Sigmoid colon (tissue), 7 donors: ENCODE data around the gene LRRC63. TPM values are rescaled to one million over a fixed set of nuclear protein-coding genes. Genes with fewer than 3 reads are reported as not detected.

Experiments used
- DNase-seq: peaks from one replicate; pipeline ENCODE4 v3.0.0-alpha.2; 2019
- H3K27ac ChIP-seq, 4 donors: fragments of 200-600 bp; sonication (generic); one replicate each; pipeline ENCODE4 v1.5.1; 2016 to 2019; ENCODE audit warnings: mild to moderate bottlenecking in 1 of 4
- H3K27me3 ChIP-seq, 3 donors: fragments of 200-600 bp; sonication (generic); one replicate each; pipeline ENCODE4 v1.5.1; 2019; ENCODE audit warnings: mild to moderate bottlenecking in 1 of 3
- H3K36me3 ChIP-seq, 4 donors: fragments of 200-600 bp; sonication (generic); one replicate each; pipeline ENCODE4 v1.5.1; 2016 to 2019
- H3K4me1 ChIP-seq, 4 donors: fragments of 200-600 bp; sonication (generic); one replicate each; pipeline ENCODE4 v1.5.1; 2017 to 2019
- H3K4me3 ChIP-seq, 4 donors: fragments of 200-600 bp; sonication (generic); one replicate each; pipeline ENCODE4 v1.5.1; 2017 to 2019; ENCODE audit warnings: mild to moderate bottlenecking in 2 of 4, moderate library complexity in 1 of 4
- H3K9me3 ChIP-seq, 4 donors: fragments of 200-600 bp in 3 of 4; sonication (generic) in 3 of 4; one replicate each; pipeline versions ENCODE4 v1.5.1 to v1.6.1; 2013 to 2019
- CTCF ChIP-seq, 4 experiments: fragments of 450-650 bp in 3 of 4; fragments of 200-600 bp in 1 of 4; IDR thresholded peaks; one replicate each; pipeline ENCODE4 v1.5.1; 2016 to 2019; ENCODE audit warnings: antibody characterized with exemption in 4 of 4, mild to moderate bottlenecking in 3 of 4, moderate library complexity in 2 of 4
- EP300 ChIP-seq, 4 donors: sonication (generic); formaldehyde crosslinking; IDR thresholded peaks; one replicate each; pipeline ENCODE4 v1.6.1; 2017; ENCODE audit warnings: antibody characterized with exemption in 4 of 4
- POLR2A ChIP-seq, 2 donors: fragments of 450-650 bp; IDR thresholded peaks; one replicate each; pipeline ENCODE4 v1.6.1; 2016; ENCODE audit warnings: antibody characterized with exemption in 2 of 2, mild to moderate bottlenecking in 2 of 2, moderate library complexity in 2 of 2
- POLR2AphosphoS5 ChIP-seq, 4 donors: sonication (generic); formaldehyde crosslinking; IDR thresholded peaks; one replicate each; pipeline ENCODE4 v1.6.1; 2017; ENCODE audit warnings: antibody characterized with exemption in 4 of 4
- WGBS, 2 donors: extraction: QIAGEN DNeasy Blood & Tissue Kit; methylation state at CpG; one replicate each; pipeline ENCODE4 v1.1.7; 2013; 5-methylcytosine and 5-hydroxymethylcytosine counted together
- intact Hi-C: fragments of 100-400 bp; cut with DNase I; formaldehyde crosslinking; loops from one replicate; pipeline ENCODE4 v1.15.1; 2023
- polyA plus RNA-seq, 3 donors: library from polyadenylated mRNA; stranded (reverse); fragments of 200-250 nt; gene quantifications; one replicate each; pipeline ENCODE4 v1.2.3, GENCODE V29; 2013
- total RNA-seq, 4 donors: library from RNA; depleted of rRNA; stranded (reverse); fragments of >200 nt; gene quantifications; one replicate each; pipeline ENCODE4 v1.1.0, GENCODE V29; 2016
- donor health status: healthy with polysubstance abuse.
- donor health status: Bipolar disorder and iron deficiency.
- donor health status: healthy.

LRRC63 gene
- total and polyA plus RNA-seq, 7 donors = not detected

GRCh38 chr13:46313432-46314257 is 101.9 kb downstream of the LRRC63 start:
- DNase-seq = no peak
- Histone ChIP-seq H3K4me1 (no peaks in the 10 kb centered on the region), H3K27me3 (no peaks in the 10 kb centered on the region), H3K27ac (no peak overlapping the region), H3K4me3 (no peak overlapping the region), H3K36me3 (no peaks in the 10 kb centered on the region), H3K9me3 (no peaks in the 10 kb centered on the region)
- intact Hi-C loops = no loop called here
- WGBS, 2 donors = 92 to 94% methylated on average over 6 of the region's 6 CpGs
- TF ChIP-seq POLR2A (IDR thresholded peaks at IDR 0.05) (no peak), EP300 (IDR thresholded peaks at IDR 0.05) (no peak), CTCF (IDR thresholded peaks at IDR 0.05) (no peak), POLR2AphosphoS5 (IDR thresholded peaks at IDR 0.05) (no peak)

GRCh38 chr13:46314587-46314986 is 102.9 kb downstream of the LRRC63 start:
- no peaks in the 10 kb centered on the region for H3K9me3 ChIP-seq
- intact Hi-C loops = no loop called here
- H3K27ac ChIP-seq = no peak overlapping the region
- H3K4me1 ChIP-seq = no peaks in the 10 kb centered on the region
- no peak overlapping the region for H3K4me3 ChIP-seq
- H3K27me3 ChIP-seq = no peaks in the 10 kb centered on the region
- no peak for TF ChIP-seq CTCF (IDR thresholded peaks at IDR 0.05)
- H3K36me3 ChIP-seq = no peaks in the 10 kb centered on the region
- no peak for DNase-seq
- 98 to 99% methylated on average over 1 of the region's 1 CpG for WGBS, 2 donors

- no peaks in the 10 kb centered on the region for H3K36me3 ChIP-seq
- no peaks in the 10 kb centered on the region for H3K4me1 ChIP-seq
- no peak overlapping the region for H3K27ac ChIP-seq
- no peak overlapping the region for H3K4me3 ChIP-seq
- intact Hi-C loops = no loop called here
- TF ChIP-seq EP300 (IDR thresholded peaks at IDR 0.05) = no peak
- TF ChIP-seq POLR2AphosphoS5 (IDR thresholded peaks at IDR 0.05) = no peak
- no peak for TF ChIP-seq POLR2A (IDR thresholded peaks at IDR 0.05)
- no peak for TF ChIP-seq CTCF (IDR thresholded peaks at IDR 0.05)
- no peak for DNase-seq
- H3K9me3 ChIP-seq = no peaks in the 10 kb centered on the region
- no peaks in the 10 kb centered on the region for H3K27me3 ChIP-seq
Observed at GRCh38 chr13:46315036-46315435, 103.3 kb downstream of the LRRC63 start.

- WGBS, 2 donors = 90 to 92% methylated on average over 6 of the region's 6 CpGs
- H3K4me1 ChIP-seq = no peaks in the 10 kb centered on the region
- H3K36me3 ChIP-seq = no peaks in the 10 kb centered on the region
- TF ChIP-seq CTCF (IDR thresholded peaks at IDR 0.05) (no peak), EP300 (IDR thresholded peaks at IDR 0.05) (no peak), POLR2A (IDR thresholded peaks at IDR 0.05) (no peak), POLR2AphosphoS5 (IDR thresholded peaks at IDR 0.05) (no peak)
- H3K9me3 ChIP-seq = no peaks in the 10 kb centered on the region
- intact Hi-C loops = no loop called here
- H3K27ac ChIP-seq = no peak overlapping the region
- H3K4me3 ChIP-seq = no peak overlapping the region
- DNase-seq = no peak
- no peaks in the 10 kb centered on the region for H3K27me3 ChIP-seq
Observed at GRCh38 chr13:46315491-46316075, 103.9 kb downstream of the LRRC63 start.
